HAP-1 (cell line): ENCODE results near the gene C22orf15.

Experiments used
- DNase-seq, 2 experiments: peaks; one replicate each; pipeline ENCODE4 v3.0.0-alpha.2; 2016 to 2020; ENCODE audit warnings: low spot score in 2 of 2
- H3K27me3 ChIP-seq: fragments of 250-450 bp; sonication (Bioruptor Pico); 2 replicates; pipeline ENCODE4 v1.5.1; 2020; ENCODE audit warnings: low read depth, mild to moderate bottlenecking, moderate library complexity
- H3K36me3 ChIP-seq: fragments of 250-450 bp; sonication (Bioruptor Pico); replicated peaks from 2 replicates; pipeline ENCODE4 v1.5.1; 2020; ENCODE audit warnings: mild to moderate bottlenecking
- H3K4me1 ChIP-seq: fragments of 250-450 bp; sonication (Bioruptor Pico); 2 replicates; pipeline ENCODE4 v1.5.1; 2020; ENCODE audit warnings: mild to moderate bottlenecking
- H3K4me3 ChIP-seq: fragments of 250-450 bp; sonication (Bioruptor Pico); 2 replicates; pipeline ENCODE4 v1.5.1; 2020; ENCODE audit warnings: mild to moderate bottlenecking, moderate library complexity
- H3K9me3 ChIP-seq: fragments of 250-450 bp; sonication (Bioruptor Pico); 2 replicates; pipeline ENCODE4 v1.5.1; 2020; ENCODE audit warnings: mild to moderate bottlenecking, moderate library complexity
- in situ Hi-C: fragments of 300-500 bp; cut with MboI; formaldehyde crosslinking; loops from 3 replicates; pipeline ENCODE4 v1.14.3; 2020; ENCODE audit warnings: low sequenced_read_pairs, inconsistent platforms, mixed read lengths

The C22orf15 gene

DNA sequence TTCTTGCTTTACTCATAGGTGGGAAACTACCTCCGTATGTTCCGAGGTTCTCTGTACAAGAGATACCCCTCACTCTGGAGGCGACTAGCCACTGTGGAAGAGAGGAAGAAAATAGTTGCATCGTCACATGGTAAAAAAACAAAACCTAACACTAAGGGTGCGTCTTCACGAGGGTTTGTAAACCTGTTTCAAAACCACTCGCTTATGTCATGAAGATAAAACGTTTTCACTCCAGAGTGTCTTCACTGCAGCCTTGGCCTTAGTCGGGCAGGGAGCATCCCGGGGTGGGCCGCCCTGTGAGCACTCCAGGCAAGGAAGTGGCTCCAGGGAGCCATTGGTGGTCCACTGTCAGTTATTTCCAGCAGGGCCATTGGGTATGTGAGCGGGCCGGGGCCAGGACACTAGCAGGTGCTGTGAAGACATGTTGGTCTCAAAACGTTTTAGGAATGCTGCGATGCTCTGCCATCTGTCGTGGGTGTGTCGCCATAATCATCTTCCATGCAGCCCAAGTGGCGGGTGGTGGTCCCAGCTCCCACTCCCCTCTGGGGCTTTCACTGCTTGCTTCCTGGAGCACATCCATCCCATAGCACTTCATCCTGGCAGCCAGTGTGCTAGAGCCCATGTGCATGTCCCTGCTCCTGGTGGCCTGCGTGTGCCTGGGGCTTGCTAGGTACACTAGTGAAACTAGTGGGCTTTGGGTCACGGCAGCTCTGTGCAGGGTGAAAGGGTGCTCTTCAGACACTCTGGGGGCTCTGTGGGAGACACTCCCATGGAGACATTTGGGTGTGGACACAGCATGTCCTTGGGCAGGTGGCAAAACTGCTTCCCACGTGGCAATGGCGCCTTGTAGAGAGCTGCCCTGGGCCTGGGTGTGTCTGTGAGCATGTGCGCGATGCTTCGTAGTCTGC, 29.2 kb downstream of the C22orf15 start:
- Histone ChIP-seq H3K36me3 (peaks cover 54% of the 10 kb centered on the region), H3K27me3 (no peaks in the 10 kb centered on the region), H3K4me1 (peaks cover 22% of the 10 kb centered on the region), H3K9me3 (no peaks in the 10 kb centered on the region), H3K4me3 (no peak overlapping the region)
- in situ Hi-C loops = no loop called here
- DNase-seq = no peak

- Histone ChIP-seq H3K27me3 (no peaks in the 10 kb centered on the region), H3K4me3 (no peak overlapping the region), H3K9me3 (no peaks in the 10 kb centered on the region), H3K36me3 (peaks cover 59% of the 10 kb centered on the region), H3K4me1 (peaks cover 14% of the 10 kb centered on the region)
- in situ Hi-C loops = no loop called here
- DNase-seq = no peak
Measured at GRCh38 chr22:23793326-23793725, 30.5 kb downstream of the C22orf15 start.

DNA sequence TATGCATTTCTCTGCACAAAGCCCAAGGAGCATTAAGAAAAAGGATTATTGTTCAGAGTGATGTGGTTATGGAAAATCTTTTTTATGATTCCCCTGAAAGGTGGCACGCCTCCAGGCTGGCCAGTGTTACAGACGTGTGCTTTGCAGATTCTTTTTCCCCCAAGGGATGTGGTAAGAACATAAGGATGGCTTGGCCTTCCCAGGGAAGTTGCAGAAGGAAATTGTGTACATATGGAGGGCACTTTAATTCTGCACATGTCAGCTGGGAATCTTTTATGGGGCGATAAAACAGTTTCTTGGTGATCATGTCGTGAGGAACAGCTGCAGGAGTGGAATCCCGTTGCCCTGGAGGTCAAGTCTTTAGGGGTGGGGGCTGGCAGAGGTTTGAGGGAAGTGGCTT, 33.7 kb downstream of the C22orf15 start:
- H3K4me3 ChIP-seq = no peak overlapping the region
- no peaks in the 10 kb centered on the region for H3K9me3 ChIP-seq
- in situ Hi-C loops = no loop called here
- H3K4me1 ChIP-seq = peaks cover 8% of the 10 kb centered on the region
- no peaks in the 10 kb centered on the region for H3K27me3 ChIP-seq
- H3K36me3 ChIP-seq = peaks cover 60% of the 10 kb centered on the region
- peak; percentile 62 to 65 for DNase-seq

- H3K27me3 ChIP-seq = no peaks in the 10 kb centered on the region
- peaks cover 59% of the 10 kb centered on the region for H3K36me3 ChIP-seq
- no peak for DNase-seq
- H3K4me1 ChIP-seq = peaks cover 8% of the 10 kb centered on the region
- H3K4me3 ChIP-seq = no peak overlapping the region
- H3K9me3 ChIP-seq = no peaks in the 10 kb centered on the region
- in situ Hi-C loops = no loop called here
Measured at GRCh38 chr22:23800297-23801237, 37.8 kb downstream of the C22orf15 start.

DNA sequence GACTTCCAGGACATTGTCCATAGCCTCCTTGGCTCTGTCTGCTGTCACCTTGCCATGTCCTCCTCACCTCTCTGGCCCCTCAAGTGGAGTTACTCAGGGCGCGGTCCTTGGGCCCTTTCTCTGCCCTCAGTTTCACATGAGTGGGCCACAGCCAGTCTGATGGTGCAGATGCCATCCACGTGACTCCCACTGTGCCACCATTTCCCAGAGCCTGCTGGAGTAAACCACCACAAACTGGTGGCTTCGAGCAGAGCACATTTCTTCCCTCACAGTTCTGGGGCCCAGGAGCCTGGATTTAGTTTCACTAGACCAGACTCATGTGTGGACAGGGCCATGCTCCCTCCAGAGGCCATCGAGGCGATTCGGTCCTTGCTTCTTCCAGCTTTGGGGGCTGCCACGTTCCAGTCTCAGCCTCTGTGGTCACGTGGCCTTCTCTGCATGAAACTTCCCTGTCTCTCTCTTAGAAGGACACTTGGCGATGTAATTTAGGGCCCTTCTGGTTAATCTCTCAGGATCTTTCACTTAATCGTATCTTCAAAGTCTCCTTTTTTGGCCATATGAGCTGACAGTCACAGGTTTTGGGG, 38.5 kb downstream of the C22orf15 start:
- peaks cover 4% of the 10 kb centered on the region for H3K4me1 ChIP-seq
- H3K27me3 ChIP-seq = no peaks in the 10 kb centered on the region
- no peaks in the 10 kb centered on the region for H3K9me3 ChIP-seq
- no peak overlapping the region for H3K4me3 ChIP-seq
- peaks cover 67% of the 10 kb centered on the region for H3K36me3 ChIP-seq
- in situ Hi-C loops = no loop called here
- DNase-seq = no peak

DNA sequence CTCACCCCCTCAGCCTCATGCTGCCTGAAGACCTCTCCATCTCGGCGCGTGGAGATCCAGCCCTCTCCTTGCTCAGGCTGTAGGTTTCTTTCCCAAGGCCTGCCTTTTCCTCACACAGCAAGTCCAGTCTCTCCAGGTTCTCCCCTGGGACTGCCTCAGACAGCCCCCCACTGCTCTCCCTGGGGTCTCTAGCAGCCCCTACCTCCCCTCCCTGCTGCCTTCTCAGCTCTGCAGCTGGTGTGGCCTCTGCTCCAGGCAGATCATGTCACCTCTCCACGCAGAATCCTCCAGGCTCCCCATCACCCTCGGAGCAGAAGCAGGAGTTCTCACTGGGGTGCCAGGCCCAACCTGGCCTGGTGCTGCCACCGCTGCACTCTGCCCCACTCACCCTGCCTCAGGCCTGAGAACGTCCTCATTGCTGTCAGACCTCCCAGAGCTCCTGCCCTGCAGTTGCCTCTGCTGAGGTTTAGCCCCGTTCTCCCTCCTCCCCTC, 39.1 kb downstream of the C22orf15 start:
- peaks cover 69% of the 10 kb centered on the region for H3K36me3 ChIP-seq
- H3K4me3 ChIP-seq = no peak overlapping the region
- in situ Hi-C loops = no loop called here

DNA sequence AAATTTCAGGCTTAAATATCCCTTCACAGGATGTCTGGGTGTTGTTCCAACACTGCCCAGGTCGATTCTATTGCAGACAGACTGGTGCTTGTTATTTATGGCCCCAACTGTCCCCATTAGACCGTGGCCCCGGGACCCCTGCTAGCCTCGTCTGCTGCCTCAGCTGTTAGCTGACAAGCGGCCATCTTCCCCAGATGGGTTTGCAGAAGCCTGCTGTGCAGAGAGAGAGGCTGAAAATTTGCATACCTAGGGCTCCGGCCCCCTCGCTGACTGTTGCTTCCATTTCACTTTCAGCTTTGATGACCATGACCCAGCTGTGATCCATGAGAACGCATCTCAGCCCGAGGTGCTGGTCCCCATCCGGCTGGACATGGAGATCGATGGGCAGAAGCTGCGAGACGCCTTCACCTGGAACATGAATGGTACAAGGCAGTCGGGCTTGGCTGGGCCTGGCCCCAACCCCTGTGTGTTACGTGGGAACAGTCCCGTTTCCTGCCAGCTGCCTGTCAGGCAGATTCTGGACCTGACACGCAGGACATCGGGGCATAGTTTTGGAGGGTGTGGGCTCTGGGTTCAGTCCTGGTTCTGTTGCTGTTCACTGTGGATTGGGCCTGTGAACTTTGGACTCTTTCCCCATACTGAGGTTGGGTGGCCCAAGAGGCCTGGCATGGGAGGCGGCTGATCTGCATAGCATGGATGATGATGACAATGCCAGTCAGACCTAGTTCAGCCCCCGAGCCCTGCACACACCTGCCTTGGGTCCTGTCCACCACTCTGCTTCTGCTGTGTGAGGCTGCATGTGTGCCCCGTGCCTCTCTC, 40.4 kb downstream of the C22orf15 start:
- no peak for DNase-seq
- Histone ChIP-seq H3K27me3 (no peaks in the 10 kb centered on the region), H3K36me3 (peaks cover 64% of the 10 kb centered on the region), H3K4me1 (no peaks in the 10 kb centered on the region), H3K9me3 (no peaks in the 10 kb centered on the region), H3K4me3 (no peak overlapping the region)
- in situ Hi-C loops = no loop called here

More for the DNA sequence above, 39.1 kb downstream of the C22orf15 start:
- no peak for DNase-seq
- Histone ChIP-seq H3K4me1 (no peaks in the 10 kb centered on the region), H3K27me3 (no peaks in the 10 kb centered on the region), H3K9me3 (no peaks in the 10 kb centered on the region)

DNA sequence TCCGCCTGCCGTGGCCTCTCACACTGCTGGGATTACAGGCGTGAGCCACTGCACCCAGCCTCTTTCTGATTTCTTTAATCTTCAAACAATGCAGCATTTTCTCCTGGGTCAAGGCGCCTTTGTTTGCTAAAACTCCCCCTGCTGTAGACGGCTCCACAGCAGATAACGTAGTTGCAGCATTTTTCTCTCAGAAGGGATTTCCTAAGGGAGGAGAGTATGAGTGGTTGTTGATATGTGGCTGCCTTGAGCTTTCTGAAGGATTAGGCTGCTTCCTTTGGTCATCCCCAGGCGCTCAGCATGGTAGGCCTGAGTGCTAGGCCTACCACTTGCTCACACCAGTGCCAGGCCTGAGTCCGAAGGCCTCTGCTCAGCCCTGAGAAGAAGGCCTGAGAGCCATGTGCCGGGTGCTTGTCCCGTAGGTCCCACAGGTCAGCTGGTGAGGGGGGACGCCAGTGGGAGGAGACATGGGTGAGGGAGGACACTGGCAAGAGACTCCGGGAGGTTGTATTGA, 42.0 kb downstream of the C22orf15 start:
- Histone ChIP-seq H3K36me3 (peaks cover 61% of the 10 kb centered on the region), H3K27me3 (no peaks in the 10 kb centered on the region), H3K4me3 (no peak overlapping the region), H3K9me3 (no peaks in the 10 kb centered on the region), H3K4me1 (no peaks in the 10 kb centered on the region)
- in situ Hi-C loops = no loop called here
- DNase-seq = no peak

GRCh38 chr22:23806837-23807236, 44.0 kb downstream of the C22orf15 start:
- in situ Hi-C loops = no loop called here

DNA sequence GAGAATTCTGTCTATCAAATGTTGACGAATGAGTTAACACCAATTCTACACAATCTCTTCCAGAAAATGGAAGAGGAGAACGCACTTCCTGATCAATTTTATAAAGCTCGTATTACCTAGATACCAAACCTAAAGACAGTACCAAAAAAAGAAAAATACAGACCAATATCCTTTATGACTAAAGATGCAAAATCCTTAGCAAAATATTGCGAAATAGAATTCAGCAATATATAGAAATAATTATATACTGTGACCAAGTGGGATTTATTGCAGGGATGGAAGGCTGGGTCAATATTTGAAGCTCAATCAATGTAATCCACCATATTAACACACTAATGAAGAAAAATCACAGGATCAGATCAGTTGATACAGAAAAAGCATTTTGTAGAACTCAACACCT, 49.6 kb downstream of the C22orf15 start:
- Histone ChIP-seq H3K4me1 (no peaks in the 10 kb centered on the region), H3K4me3 (no peak overlapping the region), H3K36me3 (peaks cover 15% of the 10 kb centered on the region), H3K27me3 (no peaks in the 10 kb centered on the region), H3K9me3 (no peaks in the 10 kb centered on the region)
- in situ Hi-C loops = no loop called here
- DNase-seq = no peak

More at GRCh38 chr22:23806837-23807236, 44.0 kb downstream of the C22orf15 start:
- Histone ChIP-seq H3K4me3 (no peak overlapping the region), H3K36me3 (peaks cover 46% of the 10 kb centered on the region), H3K9me3 (no peaks in the 10 kb centered on the region), H3K27me3 (no peaks in the 10 kb centered on the region), H3K4me1 (no peaks in the 10 kb centered on the region)
- DNase-seq = no peak
